Caki2 (cell line): Measurements from ENCODE around the gene APOBEC3F. TPM values are rescaled to one million over a fixed set of nuclear protein-coding genes. Genes with fewer than 3 reads are reported as not detected.
"Not testable (repeated sequence)": the region's sequence is repeated elsewhere in the genome, so short reads cannot be mapped to it uniquely, and the experiment has no call there.

Experiments used
- DNase-seq: peaks from one replicate; pipeline ENCODE4 v3.0.0-alpha.2; 2015; ENCODE audit warnings: low read depth
- in situ Hi-C: cut with HindIII; loops from 2 replicates; pipeline ENCODE4 v1.10.0; 2016; ENCODE audit warnings: low sequenced_read_pairs, low pct_unique_long_range_greater_than_20kb, mixed read lengths
- total RNA-seq: library from RNA; depleted of rRNA; stranded (reverse); fragments of >200 nt; shearing (Covaris generic); gene quantifications from 2 replicates; pipeline ENCODE4 v1.2.3, GENCODE V29; 2014; ENCODE audit warnings: low replicate concordance

Gene APOBEC3F
- total RNA-seq, 1 experiment from 2014 or later = 3.5 TPM

- DNase-seq, in situ Hi-C loops: not testable (repeated sequence)
Observed at GRCh38 chr22:39063904-39064303, 23.2 kb downstream of the APOBEC3F start.

GRCh38 chr22:39066442-39067276 lies 26.0 kb downstream of the APOBEC3F start:
- DNase-seq, in situ Hi-C loops: not testable (repeated sequence)

GRCh38 chr22:39068033-39068785 lies 27.5 kb downstream of the APOBEC3F start:
- no peak for DNase-seq
- in situ Hi-C loops = no loop called here

- in situ Hi-C loops = no loop called here
- no peak for DNase-seq
Observed at GRCh38 chr22:39070186-39070585, 29.5 kb downstream of the APOBEC3F start.

- DNase-seq, in situ Hi-C loops: not testable (repeated sequence)
Observed at GRCh38 chr22:39072581-39072981, 31.9 kb downstream of the APOBEC3F start.

GRCh38 chr22:39073981-39074380 lies 33.3 kb downstream of the APOBEC3F start:
- no peak for DNase-seq
- in situ Hi-C loops = no loop called here

- DNase-seq, in situ Hi-C loops: not testable (repeated sequence)
Observed at GRCh38 chr22:39076155-39077025, 35.7 kb downstream of the APOBEC3F start.

GRCh38 chr22:39077026-39077840 lies 36.6 kb downstream of the APOBEC3F start, which contains the start of gene APOBEC3G:
Gene APOBEC3G, plus strand, starts transcription at chr22:39077275. Its CDS starts 87 bp downstream, at chr22:39077362.
- DNase-seq = peak; percentile 50

GRCh38 chr22:39077912-39078311 lies 37.2 kb downstream of the APOBEC3F start:
- in situ Hi-C loops = not testable (repeated sequence)

More at GRCh38 chr22:39077026-39077840, 36.6 kb downstream of the APOBEC3F start, which contains the start of gene APOBEC3G:
- in situ Hi-C loops = not testable (repeated sequence)

GRCh38 chr22:39078329-39078728 lies 37.7 kb downstream of the APOBEC3F start:
- no peak for DNase-seq
- in situ Hi-C loops = no loop called here

More at GRCh38 chr22:39077912-39078311, 37.2 kb downstream of the APOBEC3F start:
- DNase-seq = not testable (repeated sequence)

- DNase-seq, in situ Hi-C loops: not testable (repeated sequence)
Observed at GRCh38 chr22:39079054-39079637, 38.5 kb downstream of the APOBEC3F start.

- in situ Hi-C loops = no loop called here
- no peak for DNase-seq
Observed at GRCh38 chr22:39080052-39080762, 39.5 kb downstream of the APOBEC3F start.

- in situ Hi-C loops = no loop called here
- DNase-seq = no peak
Observed at GRCh38 chr22:39081016-39081415, 40.4 kb downstream of the APOBEC3F start.

- no peak for DNase-seq
- in situ Hi-C loops = no loop called here
Observed at GRCh38 chr22:39081598-39081997, 40.9 kb downstream of the APOBEC3F start.

GRCh38 chr22:39083212-39084165 lies 42.8 kb downstream of the APOBEC3F start:
- no peak for DNase-seq
- in situ Hi-C loops = no loop called here
